ENCODE data around the gene COL9A3. TPM values are rescaled to one million over a fixed set of nuclear protein-coding genes. Genes with fewer than 3 reads are reported as not detected.

COL9A3 gene
- total RNA-seq, 1 experiment from 2014 or later: 46.6 TPM

DNA sequence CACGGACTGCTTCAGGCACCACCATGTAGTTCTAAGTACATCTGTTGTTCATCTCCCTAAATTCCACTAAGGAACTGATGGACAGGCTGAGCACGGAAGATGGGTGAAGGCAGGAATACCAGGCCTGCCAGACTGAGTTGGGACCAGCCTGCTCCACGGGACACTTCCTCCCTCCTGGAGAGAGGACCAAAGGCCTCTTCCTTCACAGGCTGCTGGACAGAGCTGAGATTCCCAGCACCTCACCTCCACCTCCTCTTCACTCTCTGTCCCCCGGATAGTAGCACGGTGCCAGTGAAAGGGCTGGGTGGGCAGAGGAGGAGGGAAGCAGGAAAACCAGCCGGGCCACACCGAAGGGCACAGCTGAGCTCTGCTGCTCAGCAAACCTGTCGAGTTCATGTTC lies 67.7 kb downstream of the COL9A3 start:
- TF ChIP-seq, protein P1, sequence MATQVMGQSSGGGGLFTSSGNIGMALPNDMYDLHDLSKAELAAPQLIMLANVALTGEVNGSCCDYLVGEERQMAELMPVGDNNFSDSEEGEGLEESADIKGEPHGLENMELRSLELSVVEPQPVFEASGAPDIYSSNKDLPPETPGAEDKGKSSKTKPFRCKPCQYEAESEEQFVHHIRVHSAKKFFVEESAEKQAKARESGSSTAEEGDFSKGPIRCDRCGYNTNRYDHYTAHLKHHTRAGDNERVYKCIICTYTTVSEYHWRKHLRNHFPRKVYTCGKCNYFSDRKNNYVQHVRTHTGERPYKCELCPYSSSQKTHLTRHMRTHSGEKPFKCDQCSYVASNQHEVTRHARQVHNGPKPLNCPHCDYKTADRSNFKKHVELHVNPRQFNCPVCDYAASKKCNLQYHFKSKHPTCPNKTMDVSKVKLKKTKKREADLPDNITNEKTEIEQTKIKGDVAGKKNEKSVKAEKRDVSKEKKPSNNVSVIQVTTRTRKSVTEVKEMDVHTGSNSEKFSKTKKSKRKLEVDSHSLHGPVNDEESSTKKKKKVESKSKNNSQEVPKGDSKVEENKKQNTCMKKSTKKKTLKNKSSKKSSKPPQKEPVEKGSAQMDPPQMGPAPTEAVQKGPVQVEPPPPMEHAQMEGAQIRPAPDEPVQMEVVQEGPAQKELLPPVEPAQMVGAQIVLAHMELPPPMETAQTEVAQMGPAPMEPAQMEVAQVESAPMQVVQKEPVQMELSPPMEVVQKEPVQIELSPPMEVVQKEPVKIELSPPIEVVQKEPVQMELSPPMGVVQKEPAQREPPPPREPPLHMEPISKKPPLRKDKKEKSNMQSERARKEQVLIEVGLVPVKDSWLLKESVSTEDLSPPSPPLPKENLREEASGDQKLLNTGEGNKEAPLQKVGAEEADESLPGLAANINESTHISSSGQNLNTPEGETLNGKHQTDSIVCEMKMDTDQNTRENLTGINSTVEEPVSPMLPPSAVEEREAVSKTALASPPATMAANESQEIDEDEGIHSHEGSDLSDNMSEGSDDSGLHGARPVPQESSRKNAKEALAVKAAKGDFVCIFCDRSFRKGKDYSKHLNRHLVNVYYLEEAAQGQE (IDR thresholded peaks at IDR 0.05; ENCODE audit: insufficient read depth in 1 of 2, low read depth in 2 of 2, low read length in 1 of 2): no peak
- TF ChIP-seq POLR2AphosphoS5 (IDR thresholded peaks at IDR 0.05; ENCODE audit: low read depth, low read length) (no peak), TCF7L2 (IDR thresholded peaks at IDR 0.05; ENCODE audit: low read depth, low read length) (no peak), SIN3A (IDR thresholded peaks at IDR 0.05; ENCODE audit: borderline replicate concordance, insufficient read depth, low read depth, low read length) (no peak)
- TF ChIP-seq, protein P2, sequence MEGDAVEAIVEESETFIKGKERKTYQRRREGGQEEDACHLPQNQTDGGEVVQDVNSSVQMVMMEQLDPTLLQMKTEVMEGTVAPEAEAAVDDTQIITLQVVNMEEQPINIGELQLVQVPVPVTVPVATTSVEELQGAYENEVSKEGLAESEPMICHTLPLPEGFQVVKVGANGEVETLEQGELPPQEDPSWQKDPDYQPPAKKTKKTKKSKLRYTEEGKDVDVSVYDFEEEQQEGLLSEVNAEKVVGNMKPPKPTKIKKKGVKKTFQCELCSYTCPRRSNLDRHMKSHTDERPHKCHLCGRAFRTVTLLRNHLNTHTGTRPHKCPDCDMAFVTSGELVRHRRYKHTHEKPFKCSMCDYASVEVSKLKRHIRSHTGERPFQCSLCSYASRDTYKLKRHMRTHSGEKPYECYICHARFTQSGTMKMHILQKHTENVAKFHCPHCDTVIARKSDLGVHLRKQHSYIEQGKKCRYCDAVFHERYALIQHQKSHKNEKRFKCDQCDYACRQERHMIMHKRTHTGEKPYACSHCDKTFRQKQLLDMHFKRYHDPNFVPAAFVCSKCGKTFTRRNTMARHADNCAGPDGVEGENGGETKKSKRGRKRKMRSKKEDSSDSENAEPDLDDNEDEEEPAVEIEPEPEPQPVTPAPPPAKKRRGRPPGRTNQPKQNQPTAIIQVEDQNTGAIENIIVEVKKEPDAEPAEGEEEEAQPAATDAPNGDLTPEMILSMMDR (IDR thresholded peaks at IDR 0.05): no peak
- no peak for DNase-seq (ENCODE audit: low read depth, low spot score)
- ChIA-PET POLR2A (no interaction called here), CTCF (interaction anchor here (0.6 kb wide), 1 partner anchor 42 kb away, joined by 4 read pairs; the partner anchor contains the start of gene DIDO1)
- BruUV-seq (replicated peaks): no TSS peak
- Histone ChIP-seq H3K9me3 (ENCODE audit: control insufficient read depth, insufficient read depth, low read depth, low read length) (no peaks in the 10 kb centered on the region), H3K27ac (ENCODE audit: low read length) (no peak overlapping the region), H3K36me3 (ENCODE audit: control insufficient read depth, insufficient read depth, low read length) (peaks cover 7% of the 10 kb centered on the region), H3K27me3 (ENCODE audit: control insufficient read depth, insufficient read depth, low read length) (no peaks in the 10 kb centered on the region), H3K4me1 (ENCODE audit: control insufficient read depth, insufficient read depth, low read length) (peaks cover 7% of the 10 kb centered on the region), H3K4me3 (ENCODE audit: low read depth in 2 of 2, low read length in 2 of 2) (no peak overlapping the region)
- intact Hi-C loops (cut with micrococcal nuclease; ENCODE audit: unreplicated experiment) (no loop called here), in situ Hi-C loops (cut with HindIII; ENCODE audit: low pct_unique_long_range_greater_than_20kb, low sequenced_read_pairs) (no loop called here)
- ATAC-seq: peak; percentile 42; the same call in 1 of the 2 replicates

DNA sequence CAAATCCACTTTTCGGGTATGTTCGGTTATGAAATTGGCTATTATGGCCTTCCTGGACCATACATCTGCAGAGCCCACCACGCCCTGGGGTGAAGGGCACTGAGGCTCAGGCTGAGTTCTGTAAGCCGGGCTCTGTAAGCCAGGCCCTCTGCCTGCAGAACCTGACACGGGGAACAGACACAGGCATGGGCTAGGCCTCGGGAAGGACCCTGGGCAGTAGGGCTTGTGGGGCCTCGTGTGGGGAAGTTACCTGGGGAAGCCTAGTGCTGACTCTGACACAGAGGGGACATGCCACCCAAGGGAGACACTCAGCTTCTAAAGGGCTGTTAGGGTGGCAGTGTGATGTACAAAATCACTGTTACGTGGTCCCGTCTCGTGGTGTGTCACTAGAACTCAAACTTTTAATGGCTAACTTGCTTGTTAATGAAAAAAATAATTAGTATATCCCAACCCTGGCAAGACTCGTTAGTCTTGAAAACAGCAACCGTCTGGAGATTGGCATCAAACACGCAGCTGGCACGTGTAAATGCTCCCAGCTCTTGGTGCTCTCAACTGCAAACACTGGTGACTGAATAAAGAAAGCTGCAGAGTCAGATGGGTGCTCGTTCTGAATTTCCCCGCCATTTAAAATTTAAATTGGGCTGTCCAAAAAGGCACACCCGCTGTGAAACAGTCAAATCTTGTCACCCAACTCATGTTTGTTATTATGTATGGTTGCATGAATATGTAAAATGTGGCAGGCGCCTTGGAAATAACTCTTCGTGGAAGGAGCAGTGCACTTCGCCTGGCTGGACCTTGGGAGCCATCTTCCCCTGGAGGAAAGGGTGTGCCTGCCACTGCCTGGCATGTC lies 68.4 kb downstream of the COL9A3 start:
- H3K4me3 ChIP-seq (ENCODE audit: low read depth in 2 of 2, low read length in 2 of 2): no peak overlapping the region
- intact Hi-C loops (cut with micrococcal nuclease; ENCODE audit: unreplicated experiment): no loop called here
- TF ChIP-seq TCF7L2 (IDR thresholded peaks at IDR 0.05; ENCODE audit: low read depth, low read length) (no peak), POLR2AphosphoS5 (IDR thresholded peaks at IDR 0.05; ENCODE audit: low read depth, low read length) (peak; percentile 40; the same call in 1 of the 2 replicates)
- TF ChIP-seq, protein P1 (IDR thresholded peaks at IDR 0.05; ENCODE audit: insufficient read depth in 1 of 2, low read depth in 2 of 2, low read length in 1 of 2): no peak
- peaks cover 7% of the 10 kb centered on the region for H3K36me3 ChIP-seq (ENCODE audit: control insufficient read depth, insufficient read depth, low read length)
- CTCF ChIA-PET: interaction anchor here (0.6 kb wide), 1 partner anchor 41 kb away, joined by 4 read pairs; the partner anchor contains the start of gene DIDO1
- DNase-seq (ENCODE audit: low read depth, low spot score) (no peak), ATAC-seq (no peak; the same call in 1 of the 2 replicates)
- no peaks in the 10 kb centered on the region for H3K27me3 ChIP-seq (ENCODE audit: control insufficient read depth, insufficient read depth, low read length)
- H3K9me3 ChIP-seq (ENCODE audit: control insufficient read depth, insufficient read depth, low read depth, low read length): no peaks in the 10 kb centered on the region
- POLR2A ChIA-PET: no interaction called here
- H3K4me1 ChIP-seq (ENCODE audit: control insufficient read depth, insufficient read depth, low read length): peaks cover 7% of the 10 kb centered on the region
- H3K27ac ChIP-seq (ENCODE audit: low read length): no peak overlapping the region
- in situ Hi-C loops (cut with HindIII; ENCODE audit: low pct_unique_long_range_greater_than_20kb, low sequenced_read_pairs): no loop called here
- no TSS peak for BruUV-seq (replicated peaks)
